ENCODE measurements around the gene PTOV1.

DNA sequence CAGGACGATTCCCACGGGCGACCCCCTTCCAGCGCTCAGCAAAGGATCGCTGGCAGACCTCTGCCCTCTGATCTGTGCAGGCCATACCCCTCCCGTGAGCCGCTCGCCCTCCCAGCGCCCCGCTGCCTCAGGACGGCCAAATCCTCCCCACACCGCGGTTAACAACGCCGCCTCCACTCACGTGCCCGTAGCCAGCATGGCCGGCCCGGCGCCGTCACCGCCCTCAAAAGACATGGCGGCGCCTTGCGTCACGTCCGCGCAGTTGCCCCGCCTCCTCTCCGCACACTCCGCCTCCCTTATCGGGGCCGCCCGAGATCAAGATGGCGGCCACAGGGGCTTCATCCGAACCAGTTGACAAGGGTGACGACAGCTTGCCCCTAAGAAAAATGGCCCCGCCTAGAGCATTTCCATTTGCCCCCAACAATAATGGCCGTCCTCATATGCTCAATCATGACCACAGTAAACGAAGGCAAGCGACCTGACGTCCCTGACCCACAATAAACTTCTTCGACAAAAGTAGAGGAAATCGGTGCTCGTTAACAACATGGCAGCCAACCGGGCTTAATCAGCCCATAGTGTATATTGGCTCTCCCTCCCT lies 25.6 kb downstream of the PTOV1 start:
- peak in 1 of 2 donors; percentile 42 for TF ChIP-seq POLR2A (IDR thresholded peaks at IDR 0.05)
- TF ChIP-seq, protein P1, sequence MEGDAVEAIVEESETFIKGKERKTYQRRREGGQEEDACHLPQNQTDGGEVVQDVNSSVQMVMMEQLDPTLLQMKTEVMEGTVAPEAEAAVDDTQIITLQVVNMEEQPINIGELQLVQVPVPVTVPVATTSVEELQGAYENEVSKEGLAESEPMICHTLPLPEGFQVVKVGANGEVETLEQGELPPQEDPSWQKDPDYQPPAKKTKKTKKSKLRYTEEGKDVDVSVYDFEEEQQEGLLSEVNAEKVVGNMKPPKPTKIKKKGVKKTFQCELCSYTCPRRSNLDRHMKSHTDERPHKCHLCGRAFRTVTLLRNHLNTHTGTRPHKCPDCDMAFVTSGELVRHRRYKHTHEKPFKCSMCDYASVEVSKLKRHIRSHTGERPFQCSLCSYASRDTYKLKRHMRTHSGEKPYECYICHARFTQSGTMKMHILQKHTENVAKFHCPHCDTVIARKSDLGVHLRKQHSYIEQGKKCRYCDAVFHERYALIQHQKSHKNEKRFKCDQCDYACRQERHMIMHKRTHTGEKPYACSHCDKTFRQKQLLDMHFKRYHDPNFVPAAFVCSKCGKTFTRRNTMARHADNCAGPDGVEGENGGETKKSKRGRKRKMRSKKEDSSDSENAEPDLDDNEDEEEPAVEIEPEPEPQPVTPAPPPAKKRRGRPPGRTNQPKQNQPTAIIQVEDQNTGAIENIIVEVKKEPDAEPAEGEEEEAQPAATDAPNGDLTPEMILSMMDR (IDR thresholded peaks at IDR 0.05) = no peak
